HG02870 (cell line): ENCODE results near the gene SORCS2.

Experiments used
- ATAC-seq: cut with Tn5 transposase; IDR thresholded peaks from one replicate; pipeline ENCODE4 v1.9.1; 2021; ENCODE audit warnings: mild to moderate bottlenecking, moderate library complexity; ENCODE audit not compliant: unreplicated experiment

SORCS2 gene

GRCh38 chr4:7333801-7334421 is 141.6 kb downstream of the SORCS2 start:
- no peak for ATAC-seq

- no peak for ATAC-seq
Observed at GRCh38 chr4:7334521-7335275, 142.4 kb downstream of the SORCS2 start.

GRCh38 chr4:7335344-7336066 is 143.2 kb downstream of the SORCS2 start:
- ATAC-seq: no peak

GRCh38 chr4:7336067-7336569 is 143.8 kb downstream of the SORCS2 start:
- no peak for ATAC-seq

GRCh38 chr4:7336732-7337131 is 144.4 kb downstream of the SORCS2 start:
- ATAC-seq: no peak

GRCh38 chr4:7337196-7338058 is 145.1 kb downstream of the SORCS2 start:
- ATAC-seq: no peak

GRCh38 chr4:7338059-7338452 is 145.7 kb downstream of the SORCS2 start:
- no peak for ATAC-seq

- no peak for ATAC-seq
Observed at GRCh38 chr4:7338876-7339623, 146.7 kb downstream of the SORCS2 start.

GRCh38 chr4:7339751-7340552 is 147.6 kb downstream of the SORCS2 start:
- no peak for ATAC-seq

- no peak for ATAC-seq
Observed at GRCh38 chr4:7340553-7341433, 148.5 kb downstream of the SORCS2 start.

GRCh38 chr4:7341491-7342222 is 149.3 kb downstream of the SORCS2 start:
- no peak for ATAC-seq

- ATAC-seq: no peak
Observed at GRCh38 chr4:7342223-7343080, 150.1 kb downstream of the SORCS2 start.

- no peak for ATAC-seq
Observed at GRCh38 chr4:7343081-7343655, 150.8 kb downstream of the SORCS2 start.

GRCh38 chr4:7343950-7344349 is 151.6 kb downstream of the SORCS2 start:
- no peak for ATAC-seq

- ATAC-seq: no peak
Observed at GRCh38 chr4:7344636-7345155, 152.4 kb downstream of the SORCS2 start.

- ATAC-seq: no peak
Observed at GRCh38 chr4:7347981-7348380, 155.6 kb downstream of the SORCS2 start.
